GM20431 (cell line): ENCODE measurements around the gene ATF6B.

Experiments
- in situ Hi-C: fragments of 300-500 bp; cut with MseI, MboI; formaldehyde crosslinking; loops from one replicate; pipeline ENCODE4 v1.15.0; 2020; ENCODE audit warnings: low sequenced_read_pairs; ENCODE audit not compliant: unreplicated experiment

Gene ATF6B

DNA sequence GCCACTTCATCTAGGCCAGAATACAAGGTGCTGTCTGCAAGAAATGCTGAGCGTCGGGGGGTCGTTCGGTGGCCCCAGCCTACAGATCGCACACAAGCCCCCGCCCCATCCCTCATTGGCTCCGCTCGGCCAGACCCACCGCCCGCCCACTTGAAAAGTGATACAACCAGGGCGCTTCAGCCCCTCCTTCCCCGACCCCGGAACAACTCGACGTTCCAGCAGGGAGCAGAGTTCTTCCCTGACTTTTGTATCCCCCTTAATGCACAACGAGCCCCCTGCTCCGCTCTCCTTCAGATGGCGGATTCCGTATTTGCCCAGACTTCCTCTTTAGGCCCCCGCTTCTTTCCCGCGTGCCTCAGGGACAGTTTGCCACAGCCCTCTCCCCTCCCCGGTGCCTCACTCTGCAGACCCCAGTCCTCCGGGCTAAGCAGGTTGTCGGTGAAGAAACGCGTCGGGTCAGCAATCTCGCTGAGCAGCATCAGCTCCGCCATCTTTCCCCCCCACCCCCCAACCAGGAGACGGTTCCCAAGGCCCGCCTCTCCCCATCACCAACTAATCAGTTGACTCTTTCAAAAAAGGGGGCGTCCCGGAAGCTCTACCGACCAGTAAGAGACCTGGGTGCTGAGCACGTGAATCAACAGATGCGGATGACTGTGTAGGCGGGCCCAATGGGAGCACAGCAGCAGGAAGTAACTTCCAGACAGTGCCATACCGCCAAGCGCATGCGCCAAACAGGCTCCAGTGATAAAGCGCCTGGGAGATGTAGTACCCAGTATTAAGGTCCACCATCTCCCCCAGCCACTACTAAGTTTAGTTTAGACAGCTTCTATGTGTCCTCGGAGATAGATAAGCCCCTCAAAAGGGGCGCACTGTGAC, at the start of gene ATF6B:
Gene ATF6B, minus strand, starts transcription at position 530 of the 876 bp plus-strand sequence. Its CDS starts 39 bp downstream, at position 491.
- in situ Hi-C loops = no loop called here

DNA sequence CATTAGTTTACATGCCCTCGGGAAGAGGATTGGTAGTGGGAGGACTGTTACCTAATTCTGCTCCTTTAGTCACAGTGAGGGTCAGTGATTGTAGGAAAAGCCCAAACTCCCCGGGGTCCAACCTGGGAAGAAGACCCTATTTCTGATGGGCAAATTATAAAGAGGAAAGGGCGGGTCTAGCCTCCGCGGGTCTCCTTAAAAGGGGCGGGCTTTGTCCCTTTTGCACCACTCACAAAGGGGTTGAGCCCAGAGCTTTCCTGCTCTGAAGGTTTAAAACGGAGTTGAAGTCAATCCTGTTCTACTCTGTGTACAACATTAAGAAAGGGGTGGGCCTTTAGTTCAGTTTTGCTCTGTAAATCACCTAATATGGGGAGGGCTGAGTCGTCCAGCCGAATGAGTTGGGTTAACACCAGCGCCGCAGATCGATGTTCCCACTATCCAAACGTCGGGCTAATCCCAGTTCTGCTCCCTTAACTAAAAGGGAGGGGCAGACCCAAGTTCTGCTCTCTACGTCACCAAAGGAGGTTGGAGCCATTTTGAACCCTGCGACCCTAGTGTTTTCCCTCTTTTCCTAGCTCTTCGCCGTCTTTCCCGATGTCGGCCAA, 49.2 kb upstream of the ATF6B start:
- in situ Hi-C loops = no loop called here

GRCh38 chr6:32176476-32177182, 48.6 kb upstream of the ATF6B start:
- in situ Hi-C loops = no loop called here

GRCh38 chr6:32175711-32176475, 47.8 kb upstream of the ATF6B start, which contains the start of gene AGPAT1:
Gene AGPAT1 (minus strand): TSS chr6:32176084. CDS start chr6:32171496, 4,588 bp downstream.
- in situ Hi-C loops = no loop called here

GRCh38 chr6:32175322-32175710, 47.3 kb upstream of the ATF6B start:
- in situ Hi-C loops = no loop called here

DNA sequence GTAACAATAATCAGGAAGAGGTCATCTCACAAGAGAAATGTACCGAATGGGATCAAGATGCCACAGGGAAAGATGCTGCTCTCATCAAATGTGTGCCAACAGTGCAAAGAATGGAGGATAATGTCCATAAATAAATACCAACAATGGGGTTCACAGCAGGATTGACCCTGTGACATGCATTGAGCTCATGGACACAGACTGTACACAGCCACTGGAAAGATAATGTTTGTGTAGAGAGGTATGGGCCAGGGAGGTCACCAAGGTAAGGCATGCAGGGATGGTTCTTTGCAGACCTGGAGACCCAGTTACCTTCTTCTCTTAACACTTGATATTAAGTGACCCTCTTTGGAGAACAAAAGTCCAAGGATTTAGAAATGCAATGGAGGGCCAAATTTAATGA, 46.4 kb upstream of the ATF6B start:
- in situ Hi-C loops = no loop called here

DNA sequence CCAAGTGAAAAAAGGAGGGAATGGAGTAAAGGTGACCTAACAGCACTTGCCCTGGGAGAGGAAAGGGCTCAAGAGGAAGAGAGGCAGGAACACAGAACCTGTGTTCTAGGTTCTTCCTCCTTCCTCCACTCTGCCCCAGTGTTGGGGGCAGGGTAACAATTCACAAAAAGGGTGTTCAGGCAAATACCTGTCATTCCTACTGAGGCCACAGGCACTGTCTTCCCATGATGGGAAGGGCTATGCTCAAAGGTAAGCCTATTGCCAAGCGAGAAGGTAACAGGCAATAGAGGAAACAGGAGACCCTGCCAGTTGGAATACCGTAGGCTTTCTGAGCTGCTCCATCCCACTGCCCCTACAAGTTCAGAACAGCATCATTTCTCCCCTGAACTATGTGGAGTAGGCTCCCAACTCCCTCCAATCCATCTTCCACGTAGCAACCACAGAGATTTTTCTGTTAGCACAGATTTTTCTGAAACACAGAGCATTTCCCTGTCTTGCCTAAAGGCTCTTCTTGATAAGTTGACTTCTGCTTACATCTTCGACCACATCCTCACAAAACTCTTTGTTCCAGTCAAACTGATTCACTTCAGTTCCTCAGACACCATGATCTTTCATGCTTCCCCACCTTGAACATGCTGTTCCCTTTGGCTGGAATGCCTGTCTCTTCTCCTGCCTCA, 45.1 kb upstream of the ATF6B start:
- in situ Hi-C loops = no loop called here

GRCh38 chr6:32171234-32171633, 43.2 kb upstream of the ATF6B start:
- in situ Hi-C loops = no loop called here

- in situ Hi-C loops = no loop called here
These were observed 42.2 kb upstream of the ATF6B start for GRCh38 chr6:32170294-32170693.

GRCh38 chr6:32168807-32169591, 41.0 kb upstream of the ATF6B start:
- in situ Hi-C loops = no loop called here

- in situ Hi-C loops = no loop called here
These were observed 40.3 kb upstream of the ATF6B start for GRCh38 chr6:32168350-32168749.

GRCh38 chr6:32167761-32168262, 39.8 kb upstream of the ATF6B start:
- in situ Hi-C loops = no loop called here

DNA sequence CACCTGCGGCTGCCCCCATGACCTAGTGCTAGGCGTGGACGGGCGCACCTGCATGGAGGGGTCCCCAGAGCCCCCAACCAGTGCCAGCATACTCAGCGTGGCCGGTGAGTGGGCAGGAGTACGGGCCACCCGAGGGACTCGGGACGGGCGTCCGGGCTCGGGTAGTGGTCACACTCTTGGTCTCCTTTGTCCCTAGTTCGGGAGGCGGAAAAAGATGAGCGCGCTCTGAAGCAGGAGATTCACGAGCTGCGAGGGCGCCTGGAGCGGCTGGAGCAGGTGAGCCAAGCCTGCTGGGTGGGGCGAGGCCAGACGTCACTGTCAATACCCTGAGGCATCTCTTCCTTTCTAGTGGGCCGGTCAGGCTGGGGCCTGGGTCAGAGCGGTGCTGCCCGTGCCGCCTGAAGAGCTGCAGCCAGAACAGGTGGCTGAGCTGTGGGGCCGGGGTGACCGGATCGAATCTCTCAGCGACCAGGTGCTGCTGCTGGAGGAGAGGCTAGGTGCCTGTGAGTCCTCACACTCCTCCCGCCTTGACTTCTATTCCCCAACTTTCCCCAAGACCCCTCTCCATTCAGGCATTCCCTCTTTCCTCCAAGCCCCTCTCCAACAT, 39.2 kb upstream of the ATF6B start:
- in situ Hi-C loops = no loop called here

GRCh38 chr6:32166411-32167061, 38.5 kb upstream of the ATF6B start:
- in situ Hi-C loops = no loop called here

DNA sequence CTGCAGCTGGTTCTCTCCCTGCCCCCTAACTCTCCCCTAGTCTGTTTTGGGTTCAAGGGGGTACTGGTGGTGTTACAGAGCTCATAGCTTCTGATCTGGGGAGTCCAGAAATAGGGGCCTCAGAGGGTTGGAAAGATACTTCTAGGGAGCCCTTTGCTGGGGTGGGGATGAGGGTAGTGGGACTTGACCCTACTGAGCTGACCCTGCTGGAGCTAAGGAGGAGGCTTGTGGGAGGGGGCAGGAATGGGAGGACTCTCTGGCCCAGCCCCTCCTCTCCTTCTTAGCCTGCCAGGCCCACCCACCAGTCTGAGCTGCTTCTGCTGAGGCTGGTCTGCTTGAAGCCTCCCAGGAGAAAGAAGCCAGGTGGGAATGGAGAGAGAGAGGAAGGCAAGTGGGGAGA, 36.2 kb upstream of the ATF6B start, which contains the start of gene EGFL8:
Gene EGFL8, plus strand, starts transcription at position 301 of the 400 bp plus-strand sequence. CDS start 1,571 bp downstream, outside the sequence.
- in situ Hi-C loops = no loop called here

GRCh38 chr6:32163559-32164258, 35.7 kb upstream of the ATF6B start:
- in situ Hi-C loops = no loop called here

GRCh38 chr6:32158052-32158451, 30.0 kb upstream of the ATF6B start:
- in situ Hi-C loops = no loop called here
